Measurements from ENCODE around the gene RGS7. TPM values are rescaled to one million over a fixed set of nuclear protein-coding genes. Genes with fewer than 3 reads are reported as not detected.
"Not testable (repeated sequence)": the region's sequence is repeated elsewhere in the genome, so short reads cannot be mapped to it uniquely, and the experiment has no call there.

The RGS7 gene
- polyA plus RNA-seq, 1 donor from 2014 or later, result 24.2 TPM

GRCh38 chr1:241308011-241308410 lies 49.0 kb downstream of the RGS7 start:
- no peaks in the 10 kb centered on the region for H3K36me3 ChIP-seq (ENCODE audit: insufficient read depth, low read length)
- no peaks in the 10 kb centered on the region for H3K79me2 ChIP-seq (replicated peaks; ENCODE audit: insufficient read depth, low read length)
- H3K9me3 ChIP-seq (ENCODE audit: low read length), result no peaks in the 10 kb centered on the region
- no peak overlapping the region for H2AFZ ChIP-seq (ENCODE audit: low read depth, low read length)
- no peak overlapping the region for H3K27ac ChIP-seq (ENCODE audit: low read length)
- TF ChIP-seq CTCF (IDR thresholded peaks at IDR 0.05; ENCODE audit: poor library complexity, severe bottlenecking), result no peak
- TF ChIP-seq POLR2AphosphoS5 (IDR thresholded peaks at IDR 0.05), result no peak
- TF ChIP-seq EZH2 (IDR thresholded peaks at IDR 0.05; ENCODE audit: borderline replicate concordance, insufficient read depth, low read length, poor library complexity, severe bottlenecking), result no peak
- TF ChIP-seq MXI1 (conservative IDR thresholded peaks at IDR 0.05; ENCODE audit: poor library complexity, severe bottlenecking), result no peak
- TF ChIP-seq RAD21 (conservative IDR thresholded peaks at IDR 0.05), result no peak
- TF ChIP-seq REST (IDR thresholded peaks at IDR 0.05; ENCODE audit: borderline replicate concordance), result no peak
- TF ChIP-seq SMC3 (conservative IDR thresholded peaks at IDR 0.05; ENCODE audit: poor library complexity), result no peak
- no peak for TF ChIP-seq TAF1 (IDR thresholded peaks at IDR 0.05; ENCODE audit: low read depth)
- no peak for TF ChIP-seq EP300 (conservative IDR thresholded peaks at IDR 0.05; ENCODE audit: poor library complexity, severe bottlenecking)
- H3K9ac ChIP-seq (ENCODE audit: low read length), result no peak overlapping the region
- H4K20me1 ChIP-seq (ENCODE audit: insufficient read depth), result no peaks in the 10 kb centered on the region
- H3K4me2 ChIP-seq (ENCODE audit: low read length), result no peak overlapping the region
- no peaks in the 10 kb centered on the region for H3K27me3 ChIP-seq (ENCODE audit: insufficient read depth, low read depth, low read length)
- no peaks in the 10 kb centered on the region for H3K9me2 ChIP-seq (ENCODE audit: insufficient read depth, low read length)
- H3K4me3 ChIP-seq (ENCODE audit: low read length), result no peak overlapping the region
- H3F3A ChIP-seq (ENCODE audit: insufficient read depth, low read length, poor library complexity, severe bottlenecking), result no peaks in the 10 kb centered on the region

- Histone ChIP-seq H3K27me3 (ENCODE audit: insufficient read depth, low read depth, low read length) (no peaks in the 10 kb centered on the region), H3K9me3 (ENCODE audit: low read length) (no peaks in the 10 kb centered on the region), H3F3A (ENCODE audit: insufficient read depth, low read length, poor library complexity, severe bottlenecking) (no peaks in the 10 kb centered on the region), H3K9ac (ENCODE audit: low read length) (no peak overlapping the region), H3K9me2 (ENCODE audit: insufficient read depth, low read length) (no peaks in the 10 kb centered on the region), H3K27ac (ENCODE audit: low read length) (no peak overlapping the region), H3K79me2 (replicated peaks; ENCODE audit: insufficient read depth, low read length) (no peaks in the 10 kb centered on the region), H3K4me2 (ENCODE audit: low read length) (no peak overlapping the region), H3K36me3 (ENCODE audit: insufficient read depth, low read length) (no peaks in the 10 kb centered on the region), H3K4me3 (ENCODE audit: low read length) (no peak overlapping the region), H2AFZ (ENCODE audit: low read depth, low read length) (no peak overlapping the region), H4K20me1 (ENCODE audit: insufficient read depth) (no peaks in the 10 kb centered on the region)
- no peak for TF ChIP-seq SMC3 (conservative IDR thresholded peaks at IDR 0.05; ENCODE audit: poor library complexity)
- no peak for TF ChIP-seq CTCF (IDR thresholded peaks at IDR 0.05; ENCODE audit: poor library complexity, severe bottlenecking)
- no peak for TF ChIP-seq TAF1 (IDR thresholded peaks at IDR 0.05; ENCODE audit: low read depth)
- no peak for TF ChIP-seq EZH2 (IDR thresholded peaks at IDR 0.05; ENCODE audit: borderline replicate concordance, insufficient read depth, low read length, poor library complexity, severe bottlenecking)
- TF ChIP-seq RAD21 (conservative IDR thresholded peaks at IDR 0.05), result no peak
- TF ChIP-seq EP300 (conservative IDR thresholded peaks at IDR 0.05; ENCODE audit: poor library complexity, severe bottlenecking), result no peak
- TF ChIP-seq REST (IDR thresholded peaks at IDR 0.05; ENCODE audit: borderline replicate concordance), result no peak
- TF ChIP-seq POLR2AphosphoS5 (IDR thresholded peaks at IDR 0.05), result no peak
- no peak for TF ChIP-seq MXI1 (conservative IDR thresholded peaks at IDR 0.05; ENCODE audit: poor library complexity, severe bottlenecking)
These were observed 50.7 kb downstream of the RGS7 start for GRCh38 chr1:241306125-241306790.

GRCh38 chr1:241302024-241302423 lies 55.0 kb downstream of the RGS7 start:
- H2AFZ ChIP-seq (ENCODE audit: low read depth, low read length), result not testable (repeated sequence)

More at GRCh38 chr1:241302024-241302423, 55.0 kb downstream of the RGS7 start:
- not testable (repeated sequence) for H3K36me3 ChIP-seq (ENCODE audit: insufficient read depth, low read length); H3K9ac ChIP-seq (ENCODE audit: low read length); H3K79me2 ChIP-seq (replicated peaks; ENCODE audit: insufficient read depth, low read length); H3K9me2 ChIP-seq (ENCODE audit: insufficient read depth, low read length); H3K27me3 ChIP-seq (ENCODE audit: insufficient read depth, low read depth, low read length); H3K9me3 ChIP-seq (ENCODE audit: low read length); H3K4me3 ChIP-seq (ENCODE audit: low read length); H4K20me1 ChIP-seq (ENCODE audit: insufficient read depth); H3F3A ChIP-seq (ENCODE audit: insufficient read depth, low read length, poor library complexity, severe bottlenecking); H3K4me2 ChIP-seq (ENCODE audit: low read length); H3K27ac ChIP-seq (ENCODE audit: low read length)
